Cardiac fibroblast (primary cell): ENCODE results near the gene MYO16.

Experiments used
- DNase-seq, 2 donors: peaks; one replicate each; pipeline versions ENCODE4 v3.0.0 to v3.0.0-alpha.2; 2010; ENCODE audit warnings: low read depth in 2 of 2
- H3K4me3 ChIP-seq, 2 donors: replicated peaks in 1 of 2; 1 replicate in 1 of 2; 2 replicates in 1 of 2; pipeline ENCODE4 v1.5.1; 2011; ENCODE audit warnings: low read depth in 2 of 2, low read length in 2 of 2, mild to moderate bottlenecking in 2 of 2, moderate library complexity in 1 of 2
- CTCF ChIP-seq: IDR thresholded peaks from one replicate; pipeline ENCODE4 v1.5.1; 2011; ENCODE audit warnings: low read depth, mild to moderate bottlenecking, low read length, inconsistent platforms

The MYO16 gene

GRCh38 chr13:109148243-109148642 is 518.8 kb downstream of the MYO16 start:
- DNase-seq, result peak in 1 of 2 donors; percentile 58
- TF ChIP-seq CTCF, result no peak
- no peak overlapping the region for H3K4me3 ChIP-seq

DNA sequence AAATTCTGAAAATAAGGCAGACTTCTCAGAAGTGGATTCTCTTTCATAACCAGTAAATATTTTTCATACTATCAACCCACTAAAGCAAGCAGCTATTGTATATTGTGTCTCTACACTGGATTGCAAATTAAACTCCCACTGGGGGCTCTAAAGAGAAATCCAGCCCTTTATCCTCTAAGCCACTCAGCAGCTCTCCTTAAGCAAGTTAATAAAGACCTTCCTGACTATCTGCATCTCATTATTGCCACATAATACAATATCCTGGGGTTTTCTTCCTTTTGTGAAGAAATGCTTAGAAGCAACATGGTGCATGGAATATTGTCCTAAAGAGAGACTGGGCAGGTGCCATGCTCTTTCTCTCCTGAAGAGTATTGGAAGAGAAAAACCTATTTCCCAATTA is 521.3 kb downstream of the MYO16 start:
- DNase-seq, result no peak
- H3K4me3 ChIP-seq, result no peak overlapping the region
- TF ChIP-seq CTCF, result no peak

DNA sequence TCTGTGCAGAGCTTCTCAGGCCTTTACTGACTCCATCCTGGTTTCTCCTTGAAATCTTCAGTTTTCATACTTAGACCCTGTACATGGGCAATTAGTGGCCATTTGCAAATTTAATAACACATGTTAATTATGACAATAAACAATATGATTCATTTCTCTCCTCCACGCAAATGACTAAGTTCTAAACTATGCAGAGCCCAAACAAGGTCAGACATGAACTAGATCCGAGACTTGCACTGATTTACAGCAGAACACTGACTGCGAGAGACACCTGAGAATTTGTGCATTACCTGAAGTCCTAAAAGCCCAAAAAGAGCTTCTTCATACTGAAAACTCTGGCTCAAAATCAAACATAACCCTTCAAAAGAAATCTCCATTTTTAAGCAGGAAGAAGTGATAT is 521.8 kb downstream of the MYO16 start:
- TF ChIP-seq CTCF, result no peak
- peak in 1 of 2 donors; percentile 49 for DNase-seq

GRCh38 chr13:109151696-109152095 is 522.3 kb downstream of the MYO16 start:
- DNase-seq, result peak in 1 of 2 donors; percentile 17
- H3K4me3 ChIP-seq, result no peak overlapping the region
- TF ChIP-seq CTCF, result no peak

More for the DNA sequence above, 521.8 kb downstream of the MYO16 start:
- H3K4me3 ChIP-seq, result no peak overlapping the region

DNA sequence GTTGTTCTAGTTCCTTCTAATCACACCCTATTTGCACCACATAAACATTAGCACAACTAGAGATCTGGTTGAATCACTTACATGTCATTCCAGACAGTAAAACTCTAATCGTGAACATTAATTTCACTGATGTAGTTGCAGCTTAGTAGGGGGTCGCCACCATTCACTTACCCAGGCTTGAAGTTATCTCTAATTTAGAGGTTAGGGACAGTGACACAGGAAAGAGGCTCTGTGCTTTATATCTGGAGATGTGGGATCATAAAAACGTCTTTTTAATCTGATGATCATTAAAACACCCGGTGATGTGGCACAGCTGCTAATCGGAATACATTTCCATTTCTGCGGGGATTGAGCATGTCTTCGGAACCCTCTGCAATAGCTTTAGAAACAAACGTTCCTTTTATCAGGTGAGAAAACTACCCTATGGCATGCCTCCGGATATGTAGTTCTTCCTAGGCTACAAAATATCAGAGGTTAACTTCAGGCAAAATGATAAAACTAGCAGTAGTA is 523.0 kb downstream of the MYO16 start:
- no peak overlapping the region for H3K4me3 ChIP-seq
- TF ChIP-seq CTCF, result no peak
- no peak for DNase-seq

DNA sequence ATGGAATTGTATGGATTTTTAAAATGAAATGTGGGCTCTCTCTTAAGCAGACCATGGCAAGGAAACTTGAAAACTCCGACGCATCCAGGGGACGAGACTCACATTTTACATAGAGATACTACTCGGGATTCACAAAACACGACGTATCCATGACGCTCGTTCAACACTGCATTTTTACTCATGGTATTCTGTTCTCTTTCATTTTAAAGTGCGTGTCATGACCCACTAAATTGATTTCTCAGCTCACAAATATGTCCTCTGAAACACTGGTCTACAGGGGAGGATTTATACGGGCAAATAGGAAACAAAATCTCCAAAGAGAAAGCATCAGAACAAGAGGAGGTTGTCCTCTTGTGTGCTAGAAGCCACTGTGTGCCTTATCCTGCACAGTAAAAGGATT is 523.5 kb downstream of the MYO16 start:
- no peak overlapping the region for H3K4me3 ChIP-seq
- DNase-seq, result no peak
- TF ChIP-seq CTCF, result no peak

DNA sequence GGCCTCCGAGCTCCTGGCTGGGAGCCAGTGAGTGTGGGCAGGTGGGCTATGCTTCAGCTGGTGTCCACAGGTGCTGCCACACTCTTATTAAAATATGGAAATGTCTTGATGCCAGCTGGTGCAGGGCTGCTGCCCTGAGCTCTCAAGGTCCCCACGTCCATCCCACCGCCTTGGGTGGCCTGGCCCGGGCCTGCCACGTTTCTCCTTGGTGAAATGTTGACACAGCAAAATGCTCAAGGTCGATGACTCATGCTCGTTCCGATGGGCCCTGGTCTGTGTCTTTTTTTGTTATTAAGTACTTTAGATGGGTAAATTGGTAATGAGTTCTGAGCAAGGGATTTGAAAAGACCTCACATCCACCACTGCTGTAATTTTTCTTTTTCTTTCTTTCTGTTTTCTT is 524.7 kb downstream of the MYO16 start:
- no peak overlapping the region for H3K4me3 ChIP-seq
- peak in 1 of 2 donors; percentile 38 for DNase-seq

More for the DNA sequence above, 524.7 kb downstream of the MYO16 start:
- TF ChIP-seq CTCF, result no peak
